Heart right ventricle (tissue), 16 donors: ENCODE data around the gene POU6F2. TPM values are rescaled to one million over a fixed set of nuclear protein-coding genes. Genes with fewer than 3 reads are reported as not detected.

Experiments used
- ATAC-seq, 8 donors: fragments of 200-7000 bp; cut with Tn5 transposase; one replicate each; pipeline ENCODE4 v1.9.1; 2020; ENCODE audit warnings: mild to moderate bottlenecking in 8 of 8, moderate library complexity in 8 of 8, moderate number of reproducible peaks in 1 of 8
- DNase-seq, 2 donors: peaks; one replicate each; pipeline ENCODE4 v3.0.0-alpha.2; 2020
- H3K27ac ChIP-seq, 10 donors: fragments of 200-600 bp; sonication (generic) in 2 of 10; one replicate each; pipeline versions ENCODE4 v1.5.0 to v1.8.0; 2020 to 2022; ENCODE audit warnings: mild to moderate bottlenecking in 3 of 10
- H3K27me3 ChIP-seq, 7 donors: fragments of 200-600 bp; one replicate each; pipeline ENCODE4 v1.8.0; 2021 to 2022; ENCODE audit warnings: mild to moderate bottlenecking in 2 of 7
- H3K36me3 ChIP-seq, 9 donors: fragments of 200-600 bp; sonication (generic) in 1 of 9; one replicate each; pipeline versions ENCODE4 v1.5.0 to v1.8.0; 2020 to 2022; ENCODE audit warnings: mild to moderate bottlenecking in 2 of 9
- H3K4me1 ChIP-seq, 9 donors: fragments of 200-600 bp; sonication (generic) in 1 of 9; one replicate each; pipeline versions ENCODE4 v1.5.0 to v1.8.0; 2020 to 2022; ENCODE audit warnings: mild to moderate bottlenecking in 4 of 9
- H3K4me3 ChIP-seq, 10 donors: fragments of 200-600 bp; sonication (generic) in 2 of 10; one replicate each; pipeline versions ENCODE4 v1.5.0 to v1.8.0; 2020 to 2022; ENCODE audit warnings: mild to moderate bottlenecking in 7 of 10, moderate library complexity in 2 of 10
- H3K9me3 ChIP-seq, 11 donors: fragments of 200-600 bp in 10 of 11; sonication (generic) in 2 of 11; one replicate each; pipeline versions ENCODE4 v1.5.0 to v1.8.0; 2013 to 2022; ENCODE audit warnings: mild to moderate bottlenecking in 2 of 11, control low read depth in 1 of 11, moderate library complexity in 1 of 11
- CTCF ChIP-seq, 9 donors: fragments of 200-600 bp; sonication (generic) in 2 of 9; IDR thresholded peaks; one replicate each; pipeline versions ENCODE4 v1.5.0 to v1.8.0; 2021 to 2022; ENCODE audit warnings: antibody characterized with exemption in 9 of 9, mild to moderate bottlenecking in 5 of 9, moderate library complexity in 1 of 9
- WGBS, 2 donors: extraction: QIAGEN DNeasy Blood & Tissue Kit; methylation state at CpG; one replicate each; pipeline ENCODE4 v1.1.7; 2013; ENCODE audit warnings: inconsistent platforms in 1 of 2; 5-methylcytosine and 5-hydroxymethylcytosine counted together
- intact Hi-C, 10 donors: fragments of 100-400 bp; cut with DNase I; formaldehyde crosslinking; loops; one replicate each; pipeline versions ENCODE4 v1.11.1 to v1.14.2; 2022
- polyA plus RNA-seq, 2 donors: library from polyadenylated mRNA; stranded (reverse); fragments of 200-250 nt; gene quantifications; one replicate each; pipeline ENCODE4 v1.2.3, GENCODE V29; 2013
- total RNA-seq, 10 donors: library from RNA; stranded (reverse); fragmentation: NEBNext Ultra II Directional in 3 of 10; extraction: Animal tissue kit (Norgen Biotek cat#: 25700) in 3 of 10; gene quantifications; one replicate each; pipeline versions ENCODE4 v1.2.1 to v1.2.4, GENCODE V29; 2021 to 2023
- donor health status: Arrhythmogenic right ventricular cardiomyopathy.
- donor health status: ischemic (EF 13 %, LVEDD 7.1; RV severe dilation, severe dysfunction).
- donor health status: healthy with polysubstance abuse.
- donor health status: DM: no; HTN: yes; CAD: no.
- donor health status: DM: no; HTN: no; CAD: no.
- donor health status: ischemic (EF 25% LVEDD 6.9; RV normal size, moderate dysfunction).
- donor health status: ischemic (EF 25% LVEDD 5.7; RV mildly dilated, moderate dysfunction).
- donor health status: healthy.
- donor health status: DM: yes; HTN: yes; CAD: no.
- donor health status: Ischemic cardiomyopathy.
- donor health status: ischemic (EF 35%, LVEDD 5.7; RV mildly dilated, moderate dysfunction).
- donor health status: nonischemic (EF 11% LVEDD 7.7; RV severe dilation, severe dysfunction).
- donor health status: DM: yes; HTN: yes; CAD: no.
- donor health status: PGD.
- donor health status: ischemic (EF 29% LVEDD 5.4; RV normal size, mild dysfunction).
- donor health status: nonischemic (EF 23%, LVEDD 6.1; RV moderate dilation, normal function).

The POU6F2 gene
- total and polyA plus RNA-seq, 12 donors: under 0.01 to 0.83 (median 0.34) TPM

- no peaks in the 10 kb centered on the region for H3K4me1 ChIP-seq
- 81 to 88% methylated on average over 2 of the region's 2 CpGs for WGBS, 2 donors
- TF ChIP-seq CTCF (IDR thresholded peaks at IDR 0.05): no peak
Measured at GRCh38 chr7:39128287-39128843, 150.7 kb downstream of the POU6F2 start.

GRCh38 chr7:39130274-39130673, 152.6 kb downstream of the POU6F2 start:
- DNase-seq (no peak), ATAC-seq (no peak)
- H3K9me3 ChIP-seq: no peaks in the 10 kb centered on the region
- H3K27me3 ChIP-seq: peaks cover 0 to 22% (median 3%) of the 10 kb centered on the region in 7 donors
- no peak overlapping the region for H3K27ac ChIP-seq
- no peaks in the 10 kb centered on the region for H3K4me1 ChIP-seq
- no peak for TF ChIP-seq CTCF (IDR thresholded peaks at IDR 0.05)
- WGBS, 2 donors: 65 to 77% methylated on average over 3 of the region's 3 CpGs
- H3K36me3 ChIP-seq: no peaks in the 10 kb centered on the region
- H3K4me3 ChIP-seq: no peak overlapping the region
- intact Hi-C loops: no loop called here

More at GRCh38 chr7:39128287-39128843, 150.7 kb downstream of the POU6F2 start:
- Histone ChIP-seq H3K27ac (no peak overlapping the region), H3K27me3 (peaks cover 0 to 22% (median 3%) of the 10 kb centered on the region in 7 donors), H3K4me3 (no peak overlapping the region), H3K9me3 (no peaks in the 10 kb centered on the region), H3K36me3 (no peaks in the 10 kb centered on the region)
- ATAC-seq (no peak), DNase-seq (no peak)
- intact Hi-C loops: no loop called here

GRCh38 chr7:39130857-39131526, 153.3 kb downstream of the POU6F2 start:
- no peak for TF ChIP-seq CTCF (IDR thresholded peaks at IDR 0.05)
- H3K27ac ChIP-seq: no peak overlapping the region
- H3K36me3 ChIP-seq: no peaks in the 10 kb centered on the region
- peak overlapping the region in 2 of 10 donors; percentile 2 to 24 for H3K4me3 ChIP-seq
- peaks cover 0 to 22% (median 3%) of the 10 kb centered on the region in 7 donors for H3K27me3 ChIP-seq
- WGBS, 2 donors: 44 to 74% methylated on average over 26 of the region's 26 CpGs
- DNase-seq: no peak
- ATAC-seq: no peak
- H3K9me3 ChIP-seq: no peaks in the 10 kb centered on the region
- no peaks in the 10 kb centered on the region for H3K4me1 ChIP-seq
- intact Hi-C loops: no loop called here

GRCh38 chr7:39132306-39132705, 154.6 kb downstream of the POU6F2 start:
- H3K27me3 ChIP-seq: peaks cover 0 to 22% (median 3%) of the 10 kb centered on the region in 7 donors

More at GRCh38 chr7:39132306-39132705, 154.6 kb downstream of the POU6F2 start:
- Histone ChIP-seq H3K27ac (no peak overlapping the region), H3K4me1 (no peaks in the 10 kb centered on the region), H3K4me3 (no peak overlapping the region), H3K9me3 (peaks cover 0 to 4% (median 0%) of the 10 kb centered on the region in 11 donors), H3K36me3 (no peaks in the 10 kb centered on the region)
- no peak for TF ChIP-seq CTCF (IDR thresholded peaks at IDR 0.05)
- ATAC-seq (no peak), DNase-seq (no peak)
- intact Hi-C loops: no loop called here
- 78 to 83% methylated on average over 5 of the region's 5 CpGs for WGBS, 2 donors
